H1 (cell line): ENCODE results near the gene RING1. TPM values are rescaled to one million over a fixed set of nuclear protein-coding genes. Genes with fewer than 3 reads are reported as not detected.

ENCODE experiments used
- CTCF ChIA-PET: fragments of 300-600 bp; sonication (Branson Sonifier 250); formaldehyde crosslinking; loops from one replicate; lab custom pipeline; 2021; ENCODE audit not compliant: partially characterized antibody; lab: Charles Lee
- POLR2A ChIA-PET: fragments of 300-600 bp; sonication (Branson Sonifier 250); formaldehyde crosslinking; loops from one replicate; lab custom pipeline; 2021; ENCODE audit warnings: inconsistent platforms; ENCODE audit not compliant: partially characterized antibody; lab: Charles Lee
- DNase-seq, 2 experiments: peaks; one replicate each; pipeline versions ENCODE4 v3.0.0 to v3.0.0-alpha.2; 2010 to 2022; ENCODE audit warnings: low spot score in 2 of 2, low read depth in 1 of 2, mixed read lengths in 1 of 2
- FAIRE-seq: peaks from 2 replicates; lab custom pipeline; 2011; peaks lifted over from hg19 to GRCh38; lab: Jason Lieb, UNC
- H2AFZ ChIP-seq: 2 replicates; pipeline ENCODE4 v1.8.1; 2012; ENCODE audit warnings: low read length, inconsistent platforms
- H2AK5ac ChIP-seq: 2 replicates; pipeline ENCODE4 v1.6.1; 2013; ENCODE audit warnings: low read depth, low read length
- H2BK120ac ChIP-seq: replicated peaks from 2 replicates; pipeline ENCODE3; 2013; ENCODE audit warnings: low read depth, low read length, inconsistent platforms
- H2BK12ac ChIP-seq: 2 replicates; pipeline ENCODE4 v1.6.1; 2013; ENCODE audit warnings: low read depth, low read length
- H2BK15ac ChIP-seq: 2 replicates; pipeline ENCODE4 v1.6.1; 2013; ENCODE audit warnings: low read length
- H2BK20ac ChIP-seq: 2 replicates; pipeline ENCODE4 v1.6.1; 2013; ENCODE audit warnings: low read length
- H2BK5ac ChIP-seq: 2 replicates; pipeline ENCODE4 v1.6.1; 2013; ENCODE audit warnings: low read depth, low read length
- H3K14ac ChIP-seq: 2 replicates; pipeline ENCODE4 v1.6.1; 2013; ENCODE audit warnings: inconsistent platforms; ENCODE audit not compliant: insufficient read length
- H3K18ac ChIP-seq: 2 replicates; pipeline ENCODE4 v1.6.1; 2013; ENCODE audit warnings: low read length; ENCODE audit errors: extremely low read depth
- H3K23ac ChIP-seq: 2 replicates; pipeline ENCODE4 v1.6.1; 2013; ENCODE audit warnings: inconsistent platforms; ENCODE audit not compliant: insufficient read length
- H3K23me2 ChIP-seq: 2 replicates; pipeline ENCODE4 v1.6.1; 2013; ENCODE audit warnings: low read depth, low read length
- H3K27ac ChIP-seq: 2 replicates; pipeline ENCODE4 v1.6.1; 2011; ENCODE audit warnings: low read depth, low read length, inconsistent platforms
- H3K27me3 ChIP-seq, 4 experiments: replicated peaks in 1 of 4; 1 replicate in 1 of 4; 2 replicates in 3 of 4; pipeline versions ENCODE4 v1.6.1 to v1.8.1; 2011 to 2013; ENCODE audit warnings: low read length in 3 of 4, mild to moderate bottlenecking in 3 of 4, inconsistent platforms in 2 of 4, mixed read lengths in 2 of 4, moderate library complexity in 1 of 4; ENCODE audit not compliant: control insufficient read depth in 3 of 4, insufficient read depth in 3 of 4; ENCODE audit errors: extremely low read depth in 1 of 4
- H3K36me3 ChIP-seq, 4 experiments: 2 replicates each; pipeline versions ENCODE4 v1.6.1 to v1.8.1; 2011 to 2013; ENCODE audit warnings: mild to moderate bottlenecking in 4 of 4, low read length in 3 of 4, moderate library complexity in 2 of 4, control low read depth in 1 of 4, inconsistent platforms in 1 of 4; ENCODE audit not compliant: insufficient read depth in 4 of 4, control insufficient read depth in 2 of 4
- H3K4ac ChIP-seq: replicated peaks from 2 replicates; pipeline ENCODE3; 2013; ENCODE audit warnings: low read length, low read depth, mixed read lengths, inconsistent platforms; ENCODE audit not compliant: insufficient read length
- H3K4me1 ChIP-seq, 4 experiments: replicated peaks in 1 of 4; 1 replicate in 1 of 4; 2 replicates in 3 of 4; pipeline versions ENCODE4 v1.6.1 to v1.8.1; 2011 to 2013; ENCODE audit warnings: low read length in 3 of 4, inconsistent platforms in 2 of 4, mixed read lengths in 1 of 4; ENCODE audit not compliant: insufficient read depth in 4 of 4, control insufficient read depth in 3 of 4
- H3K4me2 ChIP-seq, 2 experiments: 2 replicates each; pipeline versions ENCODE4 v1.6.1 to v1.8.1; 2011 to 2013; ENCODE audit warnings: low read depth in 2 of 2, low read length in 2 of 2, control low read depth in 1 of 2, inconsistent platforms in 1 of 2, mild to moderate bottlenecking in 1 of 2; ENCODE audit not compliant: insufficient read depth in 1 of 2
- H3K4me3 ChIP-seq, 4 experiments: fragments of 200-600, 300-600 bp in 1 of 4; sonication (generic), shearing (Covaris generic), sonication (Bioruptor Twin) in 1 of 4; 2 replicates each; pipeline versions ENCODE4 v1.5.1 to v1.8.1; 2011 to 2016; ENCODE audit warnings: low read length in 4 of 4, low read depth in 3 of 4, control low read depth in 2 of 4, inconsistent platforms in 2 of 4, mild to moderate bottlenecking in 2 of 4, mixed read lengths in 1 of 4, moderate library complexity in 1 of 4; ENCODE audit not compliant: insufficient read depth in 2 of 4; ENCODE audit errors: extremely low read depth in 1 of 4
- H3K56ac ChIP-seq: replicated peaks from 2 replicates; pipeline ENCODE3; 2013; ENCODE audit warnings: low read depth, mild to moderate bottlenecking, mixed read lengths, low read length, inconsistent platforms; ENCODE audit not compliant: insufficient read length
- H3K79me1 ChIP-seq: 2 replicates; pipeline ENCODE4 v1.6.1; 2013; ENCODE audit warnings: low read depth, low read length, control low read depth
- H3K79me2 ChIP-seq, 2 experiments: 2 replicates each; pipeline versions ENCODE4 v1.6.1 to v1.8.1; 2012 to 2013; ENCODE audit warnings: low read length in 2 of 2, mild to moderate bottlenecking in 2 of 2, inconsistent platforms in 1 of 2; ENCODE audit not compliant: insufficient read depth in 2 of 2, control insufficient read depth in 1 of 2
- H3K9ac ChIP-seq, 4 experiments: replicated peaks in 1 of 4; 1 replicate in 1 of 4; 2 replicates in 3 of 4; pipeline versions ENCODE4 v1.6.1 to v1.8.1; 2011 to 2013; ENCODE audit warnings: low read depth in 3 of 4, low read length in 3 of 4, control low read depth in 2 of 4, mild to moderate bottlenecking in 2 of 4, moderate library complexity in 2 of 4, inconsistent platforms in 1 of 4; ENCODE audit errors: extremely low read depth in 1 of 4
- H3K9me3 ChIP-seq, 2 experiments: 2 replicates each; pipeline versions ENCODE4 v1.6.1 to v1.8.1; 2012 to 2013; ENCODE audit warnings: mild to moderate bottlenecking in 2 of 2, moderate library complexity in 2 of 2, control low read depth in 1 of 2, inconsistent platforms in 1 of 2, low read depth in 1 of 2, low read length in 1 of 2, mixed read lengths in 1 of 2; ENCODE audit not compliant: insufficient read depth in 2 of 2
- H4K20me1 ChIP-seq, 2 experiments: replicated peaks in 1 of 2; 2 replicates each; pipeline versions ENCODE3 to v1.8.1; 2011 to 2013; ENCODE audit warnings: inconsistent platforms in 2 of 2, low read length in 2 of 2, mild to moderate bottlenecking in 1 of 2; ENCODE audit not compliant: insufficient read depth in 2 of 2, control insufficient read depth in 1 of 2
- H4K5ac ChIP-seq: 2 replicates; pipeline ENCODE4 v1.6.1; 2013; ENCODE audit warnings: low read length, low read depth, mixed read lengths, inconsistent platforms; ENCODE audit not compliant: insufficient read length
- H4K8ac ChIP-seq: 2 replicates; pipeline ENCODE4 v1.8.0; 2013; ENCODE audit warnings: mild to moderate bottlenecking, moderate library complexity, low read length, inconsistent platforms; ENCODE audit not compliant: insufficient read depth; ENCODE audit errors: extremely low read depth
- H4K91ac ChIP-seq: replicated peaks from 2 replicates; pipeline ENCODE3; 2013; ENCODE audit warnings: low read length, mixed read lengths, inconsistent platforms; ENCODE audit not compliant: insufficient read length
- ASH2L ChIP-seq: fragments of 200-600, 300-600 bp; sonication (generic); IDR thresholded peaks from one replicate; pipeline ENCODE4 v1.7.1; 2017; ENCODE audit warnings: low read length
- EZH2 ChIP-seq: fragments of 200-600 bp; sonication (generic); IDR thresholded peaks from 2 replicates; pipeline ENCODE4 v1.7.1; 2012; ENCODE audit warnings: low read depth, mild to moderate bottlenecking, moderate library complexity, low read length, inconsistent platforms; ENCODE audit not compliant: severe bottlenecking
- HDAC2 ChIP-seq, 2 experiments: fragments of 300-600 bp in 1 of 2; sonication (generic) in 1 of 2; IDR thresholded peaks; 2 replicates each; pipeline ENCODE4 v1.6.1; 2011 to 2012; ENCODE audit warnings: low read depth in 2 of 2, low read length in 2 of 2, mild to moderate bottlenecking in 2 of 2, moderate library complexity in 2 of 2, borderline replicate concordance in 1 of 2, inconsistent platforms in 1 of 2
- KDM5A ChIP-seq: fragments of 200-600 bp; IDR thresholded peaks from 2 replicates; pipeline ENCODE4 v1.7.1; 2012; ENCODE audit warnings: mild to moderate bottlenecking, low read length, inconsistent platforms, mixed read lengths
- SP2 ChIP-seq: IDR thresholded peaks from 2 replicates; pipeline ENCODE4 v1.6.1; 2012; ENCODE audit warnings: mild to moderate bottlenecking, low read length, inconsistent platforms
- SUZ12 ChIP-seq: fragments of 200-600 bp; sonication (generic); IDR thresholded peaks from 2 replicates; pipeline ENCODE4 v1.6.1; 2012; ENCODE audit warnings: mild to moderate bottlenecking, inconsistent platforms, low read length, moderate library complexity, mixed read lengths
- TEAD4 ChIP-seq: IDR thresholded peaks from 2 replicates; pipeline ENCODE4 v1.6.1; 2012; ENCODE audit warnings: low read depth, low read length, inconsistent platforms, mixed read lengths
- WGBS, 2 experiments: shearing (Covaris generic) in 1 of 2; methylation state at CpG; one replicate each; pipeline versions ENCODE4 v1.1.6 to v1.1.7; 2013 to 2015; ENCODE audit warnings: low lambda C conversion rate in 2 of 2, mixed read lengths in 2 of 2, inconsistent platforms in 1 of 2, low coverage in 1 of 2, missing lambda C conversion rate in 1 of 2; ENCODE audit not compliant: insufficient replicate concordance in 2 of 2, insufficient coverage in 1 of 2, insufficient read length in 1 of 2; ENCODE audit errors: extremely low coverage in 1 of 2, missing lambda C conversion rate in 1 of 2; 5-methylcytosine and 5-hydroxymethylcytosine counted together
- polyA plus RNA-seq, 7 experiments: library from polyadenylated mRNA; depleted of rRNA in 3 of 7; stranded (reverse) in 5 of 7; unstranded in 2 of 7; fragments of >200 nt in 5 of 7; fragments of 200-250 nt in 2 of 7; gene quantifications; 1 replicate in 5 of 7; 2 replicates in 1 of 7; 4 replicates in 1 of 7; pipeline versions ENCODE4 v1.2.1 to v1.2.3, GENCODE V29; 2011 to 2013; ENCODE audit warnings: missing spikeins in 2 of 7, mixed read lengths in 2 of 7
- total RNA-seq: library from RNA; stranded (reverse); fragmentation: NEBNext Ultra II Directional; extraction: Animal tissue kit (Norgen Biotek cat#: 25700); gene quantifications from 2 replicates; pipeline ENCODE4 v1.2.1, GENCODE V29; 2021

Gene RING1
- total and polyA plus RNA-seq, 2 of the 8 experiments (the other 6 are each of a cell fraction or from before 2014, with no cell fraction given) = 16.4 to 26.0 TPM

GRCh38 chr6:33203443-33204164, 4.7 kb upstream of the RING1 start:
- no peak for FAIRE-seq
- peak overlapping the region; percentile 72 to 97 for H3K4me2 ChIP-seq

More at GRCh38 chr6:33203443-33204164, 4.7 kb upstream of the RING1 start:
- Histone ChIP-seq H4K5ac (no peak overlapping the region), H2AFZ (no peak overlapping the region), H3K27ac (no peak overlapping the region), H4K8ac (no peak overlapping the region), H3K79me2 (peaks cover 3 to 22% of the 10 kb centered on the region in 2 experiments; a peak in 3 of 4 replicates), H2BK5ac (no peak overlapping the region), H3K4ac (no peak overlapping the region), H3K9ac (no peak overlapping the region), H3K14ac (no peak overlapping the region), H2BK20ac (peak overlapping the region; percentile 13; the same call in 1 of the 2 replicates), H3K9me3 (no peaks in the 10 kb centered on the region), H2AK5ac (no peak overlapping the region), H3K4me3 (peak overlapping the region in 1 of 4 experiments; percentile 93; a peak in 2 of 8 replicates), H2BK120ac (no peak overlapping the region), H3K23me2 (peaks cover 30% of the 10 kb centered on the region), H4K91ac (no peak overlapping the region), H3K18ac (no peak overlapping the region), H3K36me3 (peaks cover 7 to 23% (median 14%) of the 10 kb centered on the region in 4 experiments), H3K56ac (no peak overlapping the region), H3K27me3 (peaks cover 9 to 32% (median 25%) of the 10 kb centered on the region in 4 experiments; a peak in 6 of 7 replicates), H3K23ac (no peak overlapping the region), H2BK12ac (0 out of 2 replicates have a peak overlapping the region, but pooled peaks have one; percentile 12), H3K4me1 (peaks cover 4 to 42% (median 12%) of the 10 kb centered on the region in 4 experiments), H4K20me1 (peaks cover 5 to 18% of the 10 kb centered on the region in 2 experiments), H3K79me1 (peaks cover 16% of the 10 kb centered on the region), H2BK15ac (0 out of 2 replicates have a peak overlapping the region, but pooled peaks have one; percentile 19)
- WGBS, 2 experiments = 86% methylated on average over 7 of the region's 7 CpGs; no CpG with 5 or more reads in 1 of the 2 experiments
- DNase-seq = no peak
- CTCF ChIA-PET = interaction anchor here (0.6 to 1.5 kb wide), 4 partner anchors 7 to 74 kb away, joined by 3 to 6 read pairs (median 4); no protein-coding TSS in a partner anchor
- POLR2A ChIA-PET = interaction anchor here (1.2 kb wide), 2 partner anchors 8 to 44 kb away, joined by 3 to 4 read pairs; no protein-coding TSS in a partner anchor
- TF ChIP-seq HDAC2 (IDR thresholded peaks at IDR 0.05; ENCODE audit: borderline replicate concordance in 1 of 2, low read depth in 2 of 2, low read length in 2 of 2) = no peak
- no peak for TF ChIP-seq ASH2L
- no peak for TF ChIP-seq EZH2
- no peak for TF ChIP-seq SP2
- TF ChIP-seq TEAD4 = no peak
- no peak for TF ChIP-seq KDM5A
- no peak for TF ChIP-seq SUZ12
